ENCODE data around the gene ZNRF2. TPM values are rescaled to one million over a fixed set of nuclear protein-coding genes. Genes with fewer than 3 reads are reported as not detected.

ZNRF2 gene
- total RNA-seq, 1 donor, result 5.8 TPM

- TF ChIP-seq CTCF (IDR thresholded peaks at IDR 0.05; ENCODE audit: insufficient read depth, low read length), result no peak
- no peak overlapping the region for H3K4me3 ChIP-seq (ENCODE audit: low read depth, low read length)
- DNase-seq (ENCODE audit: low read depth), result no peak
Measured at GRCh38 chr7:30245913-30246312, 38.5 kb upstream of the ZNRF2 start.

DNA sequence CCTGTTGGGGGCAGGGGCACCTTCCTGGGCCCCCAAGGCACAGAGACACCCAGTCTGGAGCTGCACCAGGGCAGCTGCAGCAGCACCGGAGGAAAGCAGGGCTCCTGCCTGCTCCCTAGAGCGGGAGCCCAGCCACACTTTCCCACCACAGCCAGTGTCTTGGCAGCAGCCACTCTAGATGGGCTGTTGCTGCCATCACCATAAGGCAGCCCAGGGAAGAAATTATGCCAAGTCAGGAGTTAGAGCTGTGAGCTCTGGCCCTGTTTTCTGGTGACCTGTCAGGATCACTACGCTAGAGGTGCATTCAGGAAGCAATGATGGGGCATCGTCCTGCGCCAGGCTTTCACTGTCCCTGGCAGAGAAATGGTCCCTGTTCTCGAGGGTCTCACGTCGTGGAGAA is 38.0 kb upstream of the ZNRF2 start:
- TF ChIP-seq CTCF (IDR thresholded peaks at IDR 0.05; ENCODE audit: insufficient read depth, low read length), result no peak
- no peak for DNase-seq (ENCODE audit: low read depth)
- H3K4me3 ChIP-seq (ENCODE audit: low read depth, low read length), result no peak overlapping the region

DNA sequence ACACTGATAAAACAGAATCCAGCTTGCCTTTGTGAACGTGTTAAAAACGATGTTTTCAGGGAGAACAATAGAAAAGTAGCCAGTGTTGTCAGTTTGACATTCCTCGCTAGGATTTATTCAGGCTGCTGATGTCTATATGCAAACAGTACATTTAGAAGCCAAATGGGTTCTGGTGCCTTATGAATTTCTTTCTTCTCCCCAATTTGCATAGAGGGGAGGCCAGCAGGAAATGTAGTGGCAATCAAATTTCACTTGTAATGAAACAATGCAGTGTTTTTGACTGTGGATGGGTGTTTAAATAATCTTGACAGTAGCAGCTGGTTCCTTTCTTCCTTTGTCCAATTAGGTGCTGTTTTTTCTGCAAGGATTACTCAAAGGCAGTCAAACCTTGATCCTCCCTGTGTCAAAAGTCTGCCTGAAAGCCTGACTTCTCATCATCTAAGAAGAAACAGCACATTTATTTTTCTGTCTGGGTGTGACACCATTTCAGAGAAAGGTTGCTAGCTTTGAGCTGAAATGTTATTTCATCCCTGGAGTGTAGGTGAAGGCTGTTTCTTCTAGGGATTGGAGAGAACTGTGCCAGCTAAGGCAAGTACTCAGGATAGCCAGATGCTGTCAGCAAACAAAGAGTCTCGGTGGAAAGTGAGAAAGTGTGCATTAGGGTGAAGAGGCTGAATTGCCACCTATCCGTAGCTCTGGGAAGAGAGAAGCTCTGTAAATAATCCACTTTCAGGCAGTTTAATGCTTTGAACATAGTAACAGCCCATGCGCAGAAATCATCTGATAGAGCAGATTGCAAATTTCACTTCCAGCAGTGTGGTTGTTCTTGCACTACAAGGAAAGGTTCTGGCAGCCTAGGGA is 36.6 kb upstream of the ZNRF2 start:
- H3K4me3 ChIP-seq (ENCODE audit: low read depth, low read length), result no peak overlapping the region
- TF ChIP-seq CTCF (IDR thresholded peaks at IDR 0.05; ENCODE audit: insufficient read depth, low read length), result no peak
- no peak for DNase-seq (ENCODE audit: low read depth)

DNA sequence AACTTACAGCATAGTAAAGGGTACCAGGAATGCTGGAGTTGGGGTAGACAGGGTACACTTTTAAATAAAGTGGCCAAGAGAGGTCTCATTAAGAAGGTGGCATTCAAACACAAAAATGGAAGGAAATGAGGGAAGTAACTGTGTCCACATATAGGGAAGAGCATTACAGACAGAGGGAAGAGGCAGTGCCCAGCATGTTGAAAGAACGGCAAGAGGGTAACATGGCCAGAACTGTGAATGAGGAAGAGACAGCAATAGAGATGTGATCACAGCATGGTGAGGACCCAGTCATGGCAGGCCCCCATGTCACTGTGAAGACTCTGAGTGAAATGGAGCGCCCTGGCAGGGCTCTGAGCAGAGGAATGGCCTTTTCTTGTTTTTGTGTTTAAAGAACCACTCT is 35.1 kb upstream of the ZNRF2 start:
- H3K4me3 ChIP-seq (ENCODE audit: low read depth, low read length), result no peak overlapping the region
- DNase-seq (ENCODE audit: low read depth), result no peak
- TF ChIP-seq CTCF (IDR thresholded peaks at IDR 0.05; ENCODE audit: insufficient read depth, low read length), result no peak

DNA sequence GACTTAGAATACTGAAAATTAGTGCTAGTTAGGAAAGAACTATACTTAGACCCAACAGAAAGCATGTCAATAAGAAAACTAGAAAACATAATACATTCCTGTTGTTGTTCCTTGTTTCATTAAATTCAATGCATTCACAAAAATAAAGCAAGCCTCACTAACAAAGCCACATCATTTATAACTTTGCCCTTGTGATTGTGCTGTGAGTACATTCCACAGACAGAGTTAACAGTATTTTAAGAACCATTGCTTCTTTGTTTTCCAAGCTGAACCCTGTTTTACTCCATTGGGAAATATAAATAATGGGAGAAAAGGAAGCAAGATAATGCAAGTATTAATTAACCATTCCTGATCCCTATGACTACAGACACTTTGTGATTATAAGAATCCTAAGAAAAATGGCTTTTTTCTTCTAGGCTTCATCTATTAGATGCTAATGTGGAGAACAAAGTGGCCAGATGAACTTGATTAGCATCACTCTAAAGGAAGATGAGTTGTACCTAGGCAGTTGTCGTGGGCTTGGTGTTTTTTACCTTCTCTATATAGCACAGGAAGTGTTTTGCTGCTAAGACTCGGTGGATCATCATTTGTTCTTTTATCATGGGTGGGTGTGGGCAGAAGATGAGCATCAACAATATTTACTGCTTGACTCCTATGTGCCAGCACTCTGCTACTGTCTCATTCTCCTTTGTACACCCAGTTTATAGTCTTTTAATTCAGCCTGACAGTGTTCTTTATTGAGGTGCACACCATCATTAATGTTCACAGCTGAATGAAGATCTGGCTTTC is 34.2 kb upstream of the ZNRF2 start:
- DNase-seq (ENCODE audit: low read depth), result no peak
- no peak for TF ChIP-seq CTCF (IDR thresholded peaks at IDR 0.05; ENCODE audit: insufficient read depth, low read length)
- no peak overlapping the region for H3K4me3 ChIP-seq (ENCODE audit: low read depth, low read length)

- TF ChIP-seq CTCF (IDR thresholded peaks at IDR 0.05; ENCODE audit: insufficient read depth, low read length), result no peak
- no peak overlapping the region for H3K4me3 ChIP-seq (ENCODE audit: low read depth, low read length)
- no peak for DNase-seq (ENCODE audit: low read depth)
Measured at GRCh38 chr7:30251708-30252329, 32.6 kb upstream of the ZNRF2 start.

Data from fibroblast of the aortic adventitia (primary cell).